Hepatocyte (in vitro differentiated cells): ENCODE data around the gene JMJD8. TPM values are rescaled to one million over a fixed set of nuclear protein-coding genes. Genes with fewer than 3 reads are reported as not detected.

Source experiments
- DNase-seq: peaks from one replicate; pipeline ENCODE4 v3.0.0-alpha.2; 2016; ENCODE audit warnings: low spot score
- H2AFZ ChIP-seq: fragments of 200-600 bp; sonication (generic); 2 replicates; pipeline ENCODE4 v1.6.0; 2016; ENCODE audit warnings: antibody characterized with exemption, mild to moderate bottlenecking
- H3K27ac ChIP-seq: fragments of 200-600 bp; sonication (generic); 2 replicates; pipeline ENCODE4 v1.5.1; 2016; ENCODE audit warnings: mild to moderate bottlenecking
- H3K27me3 ChIP-seq: fragments of 200-600 bp; sonication (generic); 2 replicates; pipeline ENCODE4 v1.6.1; 2016
- H3K36me3 ChIP-seq: fragments of 200-600 bp; sonication (generic); replicated peaks from 2 replicates; pipeline ENCODE4 v1.5.1; 2016; ENCODE audit warnings: low read depth; ENCODE audit not compliant: insufficient read depth
- H3K4me1 ChIP-seq: fragments of 200-600 bp; sonication (generic); 2 replicates; pipeline ENCODE4 v1.5.1; 2016; ENCODE audit warnings: mild to moderate bottlenecking, moderate library complexity; ENCODE audit not compliant: insufficient read depth
- H3K4me2 ChIP-seq: fragments of 200-600 bp; sonication (generic); 2 replicates; pipeline ENCODE4 v1.6.0; 2016
- H3K4me3 ChIP-seq: fragments of 200-600 bp; sonication (generic); 2 replicates; pipeline ENCODE4 v1.5.1; 2016; ENCODE audit warnings: mild to moderate bottlenecking
- H3K79me2 ChIP-seq: fragments of 200-600 bp; sonication (generic); 2 replicates; pipeline ENCODE4 v1.6.0; 2017; ENCODE audit warnings: mild to moderate bottlenecking
- H3K9me2 ChIP-seq: fragments of 200-600 bp; sonication (generic); replicated peaks from 2 replicates; pipeline ENCODE4 v1.6.0; 2017; ENCODE audit warnings: mild to moderate bottlenecking; ENCODE audit not compliant: insufficient read depth
- H3K9me3 ChIP-seq: fragments of 200-600 bp; sonication (generic); 2 replicates; pipeline ENCODE4 v1.5.1; 2016; ENCODE audit warnings: low read depth, mild to moderate bottlenecking
- H4K20me1 ChIP-seq: fragments of 200-600 bp; sonication (generic); 2 replicates; pipeline ENCODE4 v1.6.0; 2016; ENCODE audit warnings: mild to moderate bottlenecking; ENCODE audit not compliant: insufficient read depth, poor library complexity, severe bottlenecking
- EZH2 ChIP-seq: fragments of 200-600 bp; sonication (generic); IDR thresholded peaks from 2 replicates; pipeline ENCODE4 v1.6.1; 2016; ENCODE audit warnings: antibody characterized with exemption, mild to moderate bottlenecking, borderline replicate concordance
- EZH2phosphoT487 ChIP-seq: fragments of 200-600 bp; sonication (generic); IDR thresholded peaks from one replicate; pipeline ENCODE4 v1.6.1; 2018; ENCODE audit warnings: antibody characterized with exemption, mild to moderate bottlenecking, low read depth, moderate library complexity; ENCODE audit not compliant: unreplicated experiment, severe bottlenecking
- WGBS: methylation state at CpG from one replicate; pipeline ENCODE4 v1.1.6; 2016; ENCODE audit warnings: low lambda C conversion rate; ENCODE audit errors: missing lambda C conversion rate; 5-methylcytosine and 5-hydroxymethylcytosine counted together
- polyA plus RNA-seq: library from polyadenylated mRNA; unstranded; fragments of >200 nt; fragmentation: Nextera tagmentation; extraction: Ambion mirVana; gene quantifications from 2 replicates; pipeline ENCODE4 v1.2.1, GENCODE V29; 2016
- total RNA-seq: library from RNA; depleted of rRNA; stranded (reverse); fragments of >200 nt; gene quantifications from 2 replicates; pipeline ENCODE4 v1.2.3, GENCODE V29; 2014
- TF ChIP-seq, protein P1 (sequence below): fragments of 200-600 bp; sonication (generic); IDR thresholded peaks from 2 replicates; pipeline ENCODE4 v1.5.1; 2016; ENCODE audit warnings: antibody characterized with exemption, mild to moderate bottlenecking; ENCODE audit not compliant: poor library complexity

JMJD8 gene
- total and polyA plus RNA-seq, 2 experiments from 2014 or later, result 44.3 to 84.3 TPM

DNA sequence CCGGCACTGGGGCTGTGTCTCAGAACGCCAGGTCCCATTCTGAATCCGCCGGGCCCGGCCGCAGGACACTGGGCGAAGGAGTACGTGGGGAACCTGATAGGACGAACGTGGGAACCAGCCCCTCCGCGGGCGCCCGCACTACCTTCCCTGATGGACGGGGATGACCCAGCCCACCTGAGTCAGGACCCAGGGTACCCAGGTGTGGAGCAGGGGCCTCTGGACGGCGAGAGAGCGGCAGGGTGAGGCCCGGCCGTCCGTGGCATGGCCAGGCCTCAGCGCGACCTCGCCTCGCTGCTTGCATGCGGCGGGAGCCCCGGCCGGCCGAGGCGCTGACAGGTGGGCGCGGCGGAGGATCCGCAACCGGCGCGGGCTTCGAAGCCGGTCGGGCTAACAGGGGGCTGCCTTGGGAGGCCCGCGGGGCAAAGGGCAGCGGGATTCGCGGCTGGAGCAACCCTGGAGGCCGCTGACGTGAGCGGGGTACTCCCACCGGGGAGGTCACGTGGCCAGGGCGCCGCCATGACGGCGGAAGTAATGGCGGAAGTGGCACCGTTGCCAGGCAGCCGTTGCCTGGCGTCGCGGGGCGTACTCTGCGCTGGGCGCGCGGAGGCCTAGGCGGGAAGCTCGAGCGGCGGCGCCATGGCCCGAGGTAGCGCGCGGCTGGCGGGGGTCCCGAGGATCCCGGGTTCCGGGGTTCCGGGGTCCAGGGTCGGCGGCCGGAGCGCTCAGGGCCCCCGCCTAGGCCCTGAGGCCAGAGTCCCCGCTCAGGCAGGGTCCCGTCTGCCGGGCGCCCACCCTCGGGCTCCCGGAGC lies 35.1 kb downstream of the JMJD8 start, which contains the start of gene WDR90:
TSS of gene WDR90 (plus strand) at position 585 of the 809 bp plus-strand sequence. CDS start at position 637, 52 bp downstream.
- Histone ChIP-seq H3K27me3 (no peaks in the 10 kb centered on the region), H3K9me2 (no peaks in the 10 kb centered on the region), H3K4me1 (peaks cover 45% of the 10 kb centered on the region), H3K9me3 (no peaks in the 10 kb centered on the region), H3K4me3 (peak within 1 kb of the TSS; percentile 72), H3K79me2 (peaks cover 42% of the 10 kb centered on the region), H3K4me2 (peak within 1 kb of the TSS; percentile 94), H3K27ac (peak within 1 kb of the TSS; percentile 98), H4K20me1 (no peaks in the 10 kb centered on the region), H2AFZ (peak within 1 kb of the TSS; percentile 72), H3K36me3 (no peaks in the 10 kb centered on the region)
- 5% methylated on average over 73 of the region's 91 CpGs for WGBS
- DNase-seq, result peak; percentile 96
- TF ChIP-seq, protein P1, sequence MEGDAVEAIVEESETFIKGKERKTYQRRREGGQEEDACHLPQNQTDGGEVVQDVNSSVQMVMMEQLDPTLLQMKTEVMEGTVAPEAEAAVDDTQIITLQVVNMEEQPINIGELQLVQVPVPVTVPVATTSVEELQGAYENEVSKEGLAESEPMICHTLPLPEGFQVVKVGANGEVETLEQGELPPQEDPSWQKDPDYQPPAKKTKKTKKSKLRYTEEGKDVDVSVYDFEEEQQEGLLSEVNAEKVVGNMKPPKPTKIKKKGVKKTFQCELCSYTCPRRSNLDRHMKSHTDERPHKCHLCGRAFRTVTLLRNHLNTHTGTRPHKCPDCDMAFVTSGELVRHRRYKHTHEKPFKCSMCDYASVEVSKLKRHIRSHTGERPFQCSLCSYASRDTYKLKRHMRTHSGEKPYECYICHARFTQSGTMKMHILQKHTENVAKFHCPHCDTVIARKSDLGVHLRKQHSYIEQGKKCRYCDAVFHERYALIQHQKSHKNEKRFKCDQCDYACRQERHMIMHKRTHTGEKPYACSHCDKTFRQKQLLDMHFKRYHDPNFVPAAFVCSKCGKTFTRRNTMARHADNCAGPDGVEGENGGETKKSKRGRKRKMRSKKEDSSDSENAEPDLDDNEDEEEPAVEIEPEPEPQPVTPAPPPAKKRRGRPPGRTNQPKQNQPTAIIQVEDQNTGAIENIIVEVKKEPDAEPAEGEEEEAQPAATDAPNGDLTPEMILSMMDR, result no peak
- TF ChIP-seq EZH2 (no peak), EZH2phosphoT487 (no peak)

DNA sequence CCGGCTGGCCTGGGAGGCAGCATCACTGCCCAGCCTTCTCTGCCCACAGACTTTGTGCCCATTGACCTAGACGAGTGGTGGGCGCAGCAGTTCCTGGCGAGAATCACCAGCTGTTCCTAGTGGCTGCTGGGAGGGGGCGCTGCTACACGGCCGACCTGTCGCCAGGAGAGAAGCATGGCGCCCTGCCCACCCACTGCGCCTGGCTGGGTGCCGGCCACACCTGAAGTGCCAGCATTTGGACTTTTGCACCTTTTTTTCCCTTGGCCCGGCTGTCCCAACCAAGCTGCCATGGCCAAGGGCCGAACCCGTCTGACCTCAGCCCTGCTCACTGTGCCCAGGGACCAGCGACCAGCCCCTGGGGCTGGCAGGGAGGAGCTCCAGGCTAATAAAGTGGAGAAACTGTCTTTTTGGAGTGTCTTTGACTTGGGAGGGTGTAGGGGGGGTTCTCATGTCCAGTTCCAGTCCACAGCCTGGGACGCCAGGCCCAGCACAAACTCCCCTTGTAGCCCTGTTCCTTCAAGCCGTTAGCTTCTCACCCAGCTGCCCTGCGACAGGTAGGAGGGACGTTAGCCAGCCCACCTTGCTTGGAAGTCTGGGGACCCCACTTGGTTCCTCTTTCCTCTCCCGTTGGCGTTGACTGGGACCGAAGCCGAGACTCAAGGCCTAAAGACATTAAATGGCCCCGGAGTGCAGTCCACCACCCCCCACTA lies 35.9 kb downstream of the JMJD8 start:
- TF ChIP-seq EZH2phosphoT487 (no peak), EZH2 (no peak)
- TF ChIP-seq, protein P1, result peak; percentile 21
- DNase-seq, result peak; percentile 58
- 61% methylated on average over 24 of the region's 24 CpGs for WGBS
- H3K4me1 ChIP-seq, result peaks cover 48% of the 10 kb centered on the region
- peak overlapping the region; percentile 72 for H3K4me3 ChIP-seq
- no peaks in the 10 kb centered on the region for H4K20me1 ChIP-seq
- peak overlapping the region; percentile 98 for H3K27ac ChIP-seq
- H3K9me3 ChIP-seq, result no peaks in the 10 kb centered on the region
- peaks cover 50% of the 10 kb centered on the region for H3K79me2 ChIP-seq
- peak overlapping the region; percentile 72 for H2AFZ ChIP-seq
- H3K27me3 ChIP-seq, result no peaks in the 10 kb centered on the region
- peak overlapping the region; percentile 94 for H3K4me2 ChIP-seq
- no peaks in the 10 kb centered on the region for H3K36me3 ChIP-seq
- H3K9me2 ChIP-seq, result no peaks in the 10 kb centered on the region

DNA sequence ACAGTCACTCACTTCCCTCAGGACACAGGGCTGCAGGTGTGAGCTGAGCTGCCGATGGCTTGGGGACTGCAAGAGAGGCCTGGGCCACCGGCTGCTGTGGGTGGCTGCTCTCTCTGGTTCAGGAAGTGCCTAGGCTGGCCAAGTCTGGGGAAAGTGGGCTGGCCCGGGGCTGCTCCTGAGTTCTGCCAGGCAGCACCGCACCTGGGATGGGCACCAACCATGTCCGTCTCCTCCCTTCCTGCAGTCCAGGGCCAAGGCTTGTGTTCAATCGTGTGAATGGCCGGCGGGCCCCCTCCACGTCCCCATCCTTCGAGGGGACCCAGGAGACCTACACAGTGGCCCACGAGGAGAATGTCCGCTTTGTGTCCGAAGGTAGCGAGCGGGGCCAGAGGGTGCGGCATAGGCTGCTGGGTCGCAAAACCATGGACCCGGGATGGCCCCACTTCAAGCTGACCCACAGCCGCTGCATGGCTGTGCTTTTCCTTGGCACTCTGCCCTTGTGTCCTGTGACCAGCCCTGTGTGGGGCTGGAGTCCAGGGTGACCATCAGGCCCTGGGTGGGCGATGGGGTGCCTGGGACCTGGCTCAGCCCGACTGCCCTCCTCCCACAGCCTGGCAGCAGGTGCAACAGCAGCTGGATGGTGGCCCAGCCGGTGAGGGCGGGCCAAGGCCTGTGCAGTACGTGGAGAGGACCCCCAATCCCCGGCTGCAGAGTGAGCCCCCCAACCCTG lies 36.8 kb downstream of the JMJD8 start:
- no peaks in the 10 kb centered on the region for H3K27me3 ChIP-seq
- no peaks in the 10 kb centered on the region for H3K9me2 ChIP-seq
- no peak overlapping the region for H3K4me3 ChIP-seq
- H2AFZ ChIP-seq, result no peak overlapping the region
- H3K9me3 ChIP-seq, result no peaks in the 10 kb centered on the region
- H4K20me1 ChIP-seq, result no peaks in the 10 kb centered on the region
- TF ChIP-seq EZH2 (no peak), EZH2phosphoT487 (no peak)
- TF ChIP-seq, protein P1, result no peak
- H3K4me2 ChIP-seq, result no peak overlapping the region
- H3K36me3 ChIP-seq, result no peaks in the 10 kb centered on the region
- 96% methylated on average over 25 of the region's 25 CpGs for WGBS
- peak overlapping the region; percentile 89 for H3K27ac ChIP-seq
- no peak for DNase-seq
- peaks cover 57% of the 10 kb centered on the region for H3K4me1 ChIP-seq
- peaks cover 58% of the 10 kb centered on the region for H3K79me2 ChIP-seq
